Thoracic aorta endothelial cell (primary cell): Measurements from ENCODE around the gene STAC2. TPM values are rescaled to one million over a fixed set of nuclear protein-coding genes. Genes with fewer than 3 reads are reported as not detected.

Experiments
- total RNA-seq: library from RNA; depleted of rRNA; stranded (reverse); fragments of >200 nt; gene quantifications from 2 replicates; pipeline ENCODE4 v1.2.3, GENCODE V29; 2012

Gene STAC2
- not detected in 2 replicates for total RNA-seq

DNA sequence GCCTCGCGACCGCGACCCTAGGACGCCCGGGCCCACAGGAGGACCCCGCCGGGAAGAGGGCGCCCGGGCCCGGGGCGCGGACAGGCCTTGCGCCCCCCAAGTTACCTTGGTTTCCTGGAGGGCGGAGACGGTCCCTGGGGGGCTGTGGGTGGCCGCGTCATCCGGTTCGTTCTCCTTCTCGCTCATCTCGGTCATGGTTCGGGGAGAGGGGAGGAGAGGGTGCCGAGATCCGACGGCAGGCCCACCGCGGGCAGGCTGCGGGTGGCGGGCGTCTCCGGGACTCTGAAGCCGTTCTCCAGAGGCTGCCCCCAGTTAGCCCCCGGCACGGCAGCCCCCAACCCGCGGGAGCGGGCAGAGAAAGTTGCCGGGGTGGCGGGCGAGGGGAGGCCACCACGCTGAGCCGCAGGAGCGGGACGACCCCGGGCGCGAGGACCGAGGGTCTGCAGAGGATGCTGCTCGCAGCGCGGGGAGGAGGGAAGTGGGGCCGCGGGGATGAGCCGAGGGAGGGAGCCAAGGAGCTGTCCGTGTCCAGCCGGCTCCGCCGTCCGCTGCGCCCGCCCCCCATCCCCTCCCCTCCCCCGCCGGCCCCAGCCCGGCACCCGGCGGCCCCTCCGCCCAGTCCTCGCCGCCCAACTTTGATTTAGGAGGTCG is at the start of gene STAC2:
STAC2 (minus strand) TSS at position 638 of the 651 bp plus-strand sequence; CDS start at position 195, 443 bp downstream.

DNA sequence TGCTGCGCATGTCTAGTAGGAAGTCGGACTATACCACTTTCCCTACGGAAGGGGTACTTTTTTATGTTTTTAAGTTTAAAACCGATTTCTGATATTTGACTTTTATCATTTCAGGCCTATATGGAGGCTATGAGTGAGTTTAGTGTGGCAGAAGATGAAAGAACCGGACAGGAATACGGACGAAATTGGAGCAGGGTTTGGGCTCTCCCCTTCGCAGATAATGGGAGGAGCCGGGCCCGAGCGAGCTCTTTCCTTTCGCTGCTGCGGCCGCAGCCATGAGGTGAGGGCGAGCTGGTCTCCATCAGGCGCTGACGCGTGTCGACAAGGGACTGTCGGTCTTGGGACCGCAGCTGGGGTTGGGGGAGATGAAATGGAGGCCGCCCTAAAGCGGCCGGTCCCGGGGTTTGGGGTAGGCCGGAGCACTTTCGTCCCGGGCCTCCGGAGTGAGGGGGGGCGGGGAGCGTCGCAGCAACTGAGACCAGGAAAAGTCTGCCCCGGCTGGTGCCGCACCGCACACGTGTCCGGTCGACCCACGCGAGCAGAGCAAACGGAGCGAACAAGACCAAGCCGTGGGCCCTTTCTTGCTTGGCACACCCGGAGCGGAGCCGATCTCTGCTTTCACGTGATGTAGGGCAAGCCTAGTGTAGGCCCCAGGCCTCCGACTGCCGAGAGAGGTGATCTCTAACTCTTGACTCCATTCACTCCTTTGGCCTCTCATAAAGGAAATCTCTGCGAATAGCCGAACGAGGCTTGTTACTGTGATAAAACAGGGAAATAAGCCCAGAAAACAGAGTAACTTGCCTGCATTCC is 25.5 kb downstream of the STAC2 start, which contains the start of gene RPL19:
RPL19 (plus strand) TSS at position 214 of the 810 bp plus-strand sequence; CDS start at position 276, 62 bp downstream.

DNA sequence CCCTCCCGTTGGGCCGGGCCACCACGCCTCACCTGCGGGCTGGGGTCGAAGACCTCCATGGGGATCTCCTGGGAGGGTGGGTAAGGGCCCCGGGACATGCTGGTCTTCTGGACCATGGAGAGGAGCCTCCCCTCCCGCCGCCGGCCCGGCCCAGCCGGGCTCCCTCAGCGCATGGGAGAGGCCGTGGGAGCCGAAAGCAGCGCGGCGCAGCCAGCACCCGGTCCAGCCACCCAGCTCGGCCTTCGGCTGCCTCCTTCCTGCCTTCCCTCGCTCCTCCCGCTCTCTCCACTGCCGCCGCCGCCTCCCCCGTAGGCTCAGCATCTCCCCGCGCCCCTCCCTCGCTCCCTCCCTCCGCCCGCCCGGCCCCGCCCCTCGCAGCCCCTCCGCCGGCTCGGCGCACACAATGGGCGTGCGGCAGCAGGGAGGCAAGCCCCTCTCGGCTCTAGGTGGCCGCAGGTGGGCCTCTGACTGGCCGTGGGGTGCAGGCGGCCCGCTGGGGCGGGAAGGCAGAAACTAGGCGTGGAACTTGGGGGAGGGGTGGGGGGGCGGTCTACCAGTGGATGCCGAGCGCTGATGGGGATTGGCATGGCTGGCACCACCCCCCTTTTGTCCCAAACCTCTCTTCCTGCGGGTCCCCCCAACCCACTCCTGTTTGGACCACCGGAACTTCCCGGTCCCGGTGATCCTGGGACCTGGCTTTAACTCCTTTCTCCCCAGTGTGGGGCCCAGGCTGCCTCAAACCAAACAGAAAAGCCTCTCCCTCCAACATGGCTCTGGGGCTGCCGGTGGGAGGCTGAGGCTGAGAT is 28.2 kb downstream of the STAC2 start, which contains the start of gene CACNB1:
CACNB1 (minus strand) TSS at position 290 of the 806 bp plus-strand sequence; CDS start at position 116, 174 bp downstream.

DNA sequence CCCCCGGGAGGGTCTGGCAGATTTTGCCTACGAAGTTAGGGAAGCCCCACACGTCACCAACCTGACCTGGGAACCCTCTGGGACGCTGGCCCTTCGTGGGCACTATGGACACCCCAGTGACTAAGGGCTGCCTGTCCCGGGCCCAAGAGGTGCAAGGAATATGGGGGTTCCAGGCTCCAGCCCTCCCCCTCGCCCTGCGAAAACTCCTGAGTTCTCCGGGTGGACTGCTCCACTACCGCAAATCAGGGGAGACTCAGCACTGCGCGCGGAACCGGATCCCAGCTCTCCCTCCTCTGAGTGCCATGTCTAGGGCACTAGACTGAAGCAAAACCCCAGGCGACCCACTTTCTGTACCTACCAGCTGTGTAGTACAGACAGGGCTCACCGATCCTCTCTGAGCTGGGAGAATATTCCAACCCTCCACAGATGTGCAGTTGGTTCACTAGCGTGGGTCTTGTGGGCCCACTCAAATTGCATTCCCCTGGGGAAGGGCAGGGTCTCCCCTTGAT is 59.9 kb downstream of the STAC2 start, which contains the start of gene ARL5C:
ARL5C (minus strand) TSS at position 321 of the 509 bp plus-strand sequence. CDS start 401 bp downstream, outside the sequence.

Other genes with a start within 250 kb of the STAC2 start
- not detected in 2 replicates for gene PLXDC1, start 74.3 kb downstream of the STAC2 start, total RNA-seq
- gene ARL5C, start 59.8 kb downstream of the STAC2 start, total RNA-seq, result not detected in 2 replicates
- gene CACNB1, start 28.3 kb downstream of the STAC2 start, total RNA-seq, result 2.0 and 4.2 TPM in 2 replicates
- gene RPL19, start 25.7 kb downstream of the STAC2 start, total RNA-seq, result 1,437 and 1,457 TPM in 2 replicates
- gene FBXL20, start 175.7 kb upstream of the STAC2 start, total RNA-seq, result 12.2 and 13.5 TPM in 2 replicates
- 38.2 and 45.9 TPM in 2 replicates for gene MED1, start 225.3 kb upstream of the STAC2 start, total RNA-seq
- gene CDK12, start 235.5 kb upstream of the STAC2 start, total RNA-seq, result 49.2 and 53.6 TPM in 2 replicates